ENCODE measurements around the gene EPO.

GRCh38 chr7:100676501-100677306 is 43.6 kb upstream of the EPO start:
- TF ChIP-seq EZH2 (IDR thresholded peaks at IDR 0.05; ENCODE audit: insufficient read depth, poor library complexity, severe bottlenecking) (no peak), EZH2phosphoT487 (IDR thresholded peaks at IDR 0.05; ENCODE audit: insufficient read depth, low read depth) (no peak)

Measured in GM23248 (cell line).